ENCODE measurements around the gene CDYL2.
"Not testable (repeated sequence)": the region's sequence is repeated elsewhere in the genome, so short reads cannot be mapped to it uniquely, and the experiment has no call there.

The CDYL2 gene

DNA sequence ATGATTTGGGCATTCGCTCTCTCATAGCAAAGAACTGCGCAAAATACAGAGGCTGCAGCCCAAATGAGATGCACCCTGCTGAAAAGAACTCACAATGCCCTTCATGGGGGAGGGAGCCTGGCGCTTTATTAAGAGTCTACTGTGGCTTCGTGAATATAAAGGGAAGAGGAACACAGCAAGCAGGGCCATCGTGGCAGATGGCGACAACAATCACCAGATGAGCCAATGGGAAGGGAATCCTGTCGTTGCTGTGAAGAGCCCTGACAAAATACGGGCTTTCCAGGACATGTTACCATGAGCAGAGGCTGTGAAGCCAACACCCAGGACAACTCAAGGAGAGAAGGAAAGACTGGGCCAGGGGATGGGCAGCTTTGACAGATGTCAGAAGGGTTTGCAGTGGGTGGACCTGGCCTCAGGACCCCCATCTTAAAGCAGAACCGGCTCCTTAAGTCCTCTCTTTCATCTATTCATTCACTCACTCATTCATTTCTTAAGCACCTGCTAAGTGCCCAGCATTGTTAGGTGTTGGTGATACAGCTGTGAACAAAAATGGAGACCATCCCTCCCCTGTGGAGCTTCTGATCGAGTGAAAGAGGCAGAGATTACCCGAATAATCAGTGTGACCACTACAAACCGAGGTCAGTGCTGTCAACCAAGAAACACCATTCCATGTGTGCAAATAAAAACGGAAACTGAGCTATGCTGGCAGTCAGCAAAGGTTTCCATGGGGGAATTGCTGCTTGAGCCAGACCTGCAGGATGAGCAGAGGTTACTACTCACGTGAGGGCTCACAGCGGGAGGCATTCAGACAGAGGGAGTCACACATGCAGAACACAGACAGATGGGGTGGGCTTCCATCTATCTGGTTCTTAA lies 137.8 kb downstream of the CDYL2 start:
- no peak for DNase-seq

DNA sequence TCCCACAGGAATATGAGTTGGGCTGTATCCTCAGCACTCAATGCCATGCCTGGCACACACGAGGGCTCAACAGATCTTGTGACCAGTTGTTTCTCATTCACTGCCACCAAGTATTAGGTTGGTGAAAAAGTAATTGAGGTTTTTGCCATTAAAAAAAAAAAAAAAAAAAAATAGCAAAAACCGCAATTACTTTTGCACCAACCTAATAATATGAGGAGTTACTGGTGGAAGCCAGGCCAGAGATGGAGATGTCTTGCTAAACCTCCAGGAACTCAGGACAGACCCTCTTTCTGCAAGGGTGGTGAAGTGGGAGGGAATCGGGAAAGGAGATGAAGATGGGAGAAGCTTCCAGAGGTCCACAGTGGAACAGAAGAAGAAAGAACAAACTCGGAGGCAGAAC lies 139.0 kb downstream of the CDYL2 start:
- DNase-seq, result no peak

DNA sequence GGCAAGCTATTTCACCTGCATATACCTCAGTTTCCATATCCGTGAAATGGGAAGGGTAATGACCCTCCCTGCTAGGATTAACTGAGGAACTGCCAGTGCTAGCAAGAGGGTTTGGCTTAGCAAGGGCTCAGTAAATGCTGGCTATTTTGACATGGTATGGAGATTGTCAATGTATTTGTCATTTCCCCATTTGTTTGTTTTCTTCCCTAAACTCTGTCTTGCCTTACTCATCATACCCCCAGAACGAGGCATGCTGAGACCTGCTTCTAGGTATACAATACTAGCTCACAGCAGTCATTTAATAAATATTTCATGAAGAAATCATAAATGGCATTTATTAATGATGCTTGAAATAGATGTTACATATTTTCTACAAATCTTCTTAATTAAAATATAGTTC lies 139.6 kb downstream of the CDYL2 start:
- DNase-seq, result no peak

DNA sequence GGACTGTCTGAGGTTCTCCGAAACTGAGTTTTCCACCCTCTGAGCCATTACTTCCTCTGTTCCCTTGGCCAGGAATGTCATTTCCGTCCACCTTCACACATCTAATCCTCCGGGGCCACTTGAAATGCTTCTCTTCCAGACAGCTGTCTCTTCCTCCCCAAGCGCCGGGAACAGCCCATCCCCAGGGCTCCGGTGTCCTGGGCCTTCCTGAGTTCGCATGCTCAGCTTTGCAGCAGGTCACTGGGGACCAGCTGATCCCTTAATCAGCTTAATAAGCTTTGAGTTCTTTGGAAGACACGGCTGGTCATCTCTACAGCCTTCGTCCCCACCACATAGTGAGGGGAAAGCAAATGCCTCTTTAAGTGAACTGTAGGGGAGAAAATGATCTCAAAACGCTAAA lies 140.2 kb downstream of the CDYL2 start:
- DNase-seq, result no peak

DNA sequence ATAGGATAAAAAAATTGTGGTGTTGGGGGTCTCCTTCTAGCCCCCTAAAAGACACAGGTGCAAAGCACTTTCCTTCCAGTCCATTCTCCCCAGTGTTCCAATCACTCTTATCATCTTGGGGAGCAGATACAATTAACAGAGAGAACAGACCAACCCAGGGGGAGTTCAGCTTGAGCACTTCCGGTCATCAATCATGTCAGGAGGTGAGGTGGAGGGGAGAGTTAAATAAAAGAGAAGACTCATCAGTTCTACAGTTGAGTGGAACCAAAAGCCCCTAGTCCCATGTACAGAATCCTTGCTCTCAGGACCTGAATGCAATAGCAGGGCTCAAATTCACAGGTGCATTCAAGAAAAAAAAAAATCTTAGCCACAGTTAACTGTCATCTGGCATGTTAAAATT lies 141.3 kb downstream of the CDYL2 start:
- DNase-seq, result no peak

DNA sequence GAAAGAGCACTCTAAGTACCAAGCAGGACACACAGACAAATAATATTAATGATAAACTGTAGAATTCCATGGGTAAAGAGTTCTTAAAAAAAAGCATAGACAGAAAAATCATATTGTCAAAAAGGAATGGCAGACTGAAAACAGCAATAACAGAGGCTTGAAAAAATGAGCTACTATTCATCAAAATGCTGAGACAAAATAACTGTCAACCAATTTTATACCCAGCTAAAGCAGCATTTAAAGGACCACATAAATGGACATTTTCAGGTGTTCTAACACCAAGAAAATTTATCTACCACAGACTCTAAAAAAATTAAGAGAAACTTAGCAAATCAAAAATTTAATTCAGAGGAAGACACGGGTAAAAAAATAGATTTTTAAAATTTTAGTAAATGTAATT lies 144.5 kb downstream of the CDYL2 start:
- DNase-seq, result no peak

DNA sequence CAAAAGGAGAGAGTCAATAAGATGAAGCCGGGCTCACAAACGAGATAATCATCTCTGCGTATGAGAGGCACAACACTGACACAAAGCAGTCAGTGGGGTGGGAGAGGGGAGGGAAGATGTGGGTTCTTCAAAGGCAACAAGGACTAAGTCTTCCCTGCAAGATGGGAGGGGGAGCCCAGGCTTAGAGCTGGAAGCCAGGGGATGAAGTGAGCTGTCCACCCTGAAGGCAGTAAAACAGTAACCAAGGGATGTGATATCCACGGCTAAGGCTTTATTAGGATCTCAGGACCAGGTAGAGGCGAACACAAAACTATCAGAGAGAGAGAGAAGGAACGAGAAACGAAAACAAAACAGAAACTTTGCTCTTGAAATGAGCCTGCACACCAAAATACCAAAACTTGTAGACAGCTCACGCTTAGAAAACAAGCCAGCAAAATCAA lies 147.7 kb downstream of the CDYL2 start:
- DNase-seq, result no peak

DNA sequence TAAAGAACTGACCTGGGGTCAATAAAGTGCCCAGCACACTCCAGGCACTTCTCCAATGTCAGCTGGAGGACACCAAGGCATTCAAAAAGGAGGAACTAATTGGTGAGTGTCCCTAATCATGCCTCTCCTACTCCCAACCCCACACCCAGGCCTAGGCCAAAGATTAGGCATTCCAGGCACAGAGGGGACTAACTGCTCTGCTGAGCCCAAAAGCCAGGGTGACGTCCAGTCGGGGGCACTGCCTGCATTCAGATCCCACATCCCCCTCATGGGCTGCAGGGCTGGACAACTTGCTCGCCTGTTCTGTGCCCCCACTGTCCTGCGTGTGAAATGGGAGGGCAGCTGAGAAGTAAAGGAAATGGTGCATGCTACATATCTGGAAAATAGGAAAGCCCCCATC lies 148.2 kb downstream of the CDYL2 start:
- DNase-seq, result no peak

DNA sequence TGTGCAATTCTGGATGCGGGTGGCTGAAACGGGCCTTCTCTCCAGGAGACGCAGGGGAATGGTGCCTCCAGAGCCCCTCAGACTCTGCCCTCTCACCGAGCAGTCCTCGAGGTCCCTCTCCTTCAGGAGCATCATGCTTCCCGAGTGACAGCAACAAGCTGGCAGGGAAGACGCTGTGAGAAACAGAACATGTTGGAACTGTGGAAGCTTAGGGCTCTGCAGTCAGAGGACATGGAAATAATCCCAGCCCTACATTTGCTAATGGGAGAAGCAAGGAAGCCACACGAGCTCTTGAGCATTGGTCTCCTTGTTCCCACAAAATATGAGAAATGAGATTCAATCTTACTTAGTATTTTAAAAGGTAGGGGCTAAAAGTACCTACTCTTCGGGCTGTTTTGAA lies 148.6 kb downstream of the CDYL2 start:
- DNase-seq, result no peak

DNA sequence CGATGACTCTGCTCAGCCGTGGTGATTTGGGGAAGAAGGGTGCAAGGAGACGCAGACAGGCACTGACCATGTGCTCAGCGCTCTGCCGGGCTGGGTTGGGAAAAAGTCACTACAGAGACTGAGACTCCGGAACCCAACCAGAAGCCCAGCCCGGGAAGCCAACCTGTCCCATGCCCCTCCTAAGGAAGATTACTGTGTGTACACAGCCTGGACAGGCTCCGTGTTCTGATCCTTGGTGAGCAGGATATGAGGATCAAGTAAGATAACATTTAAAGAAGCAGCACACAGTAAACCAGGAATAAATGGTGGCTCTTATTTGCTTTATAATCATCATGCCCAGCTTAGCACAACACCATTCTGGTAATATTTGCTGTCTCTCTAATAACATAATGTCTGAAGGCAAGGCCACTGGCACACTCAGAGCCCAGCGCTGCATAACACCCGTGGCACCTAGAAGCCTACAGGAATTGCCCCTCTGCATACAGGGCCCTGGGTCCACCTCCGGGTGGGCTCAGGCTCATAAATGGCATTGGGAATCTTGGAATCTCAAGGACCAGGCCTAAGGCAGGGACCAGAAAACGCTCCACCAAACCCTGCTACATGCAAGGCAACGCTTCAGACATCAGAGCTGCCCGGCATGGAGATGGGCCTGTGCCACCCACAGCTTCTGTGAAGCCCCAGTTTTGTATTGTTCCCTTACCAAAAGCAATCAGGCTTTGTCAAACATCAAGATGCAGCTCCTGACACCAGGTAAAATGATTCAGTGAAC lies 150.1 kb downstream of the CDYL2 start:
- DNase-seq, result no peak

DNA sequence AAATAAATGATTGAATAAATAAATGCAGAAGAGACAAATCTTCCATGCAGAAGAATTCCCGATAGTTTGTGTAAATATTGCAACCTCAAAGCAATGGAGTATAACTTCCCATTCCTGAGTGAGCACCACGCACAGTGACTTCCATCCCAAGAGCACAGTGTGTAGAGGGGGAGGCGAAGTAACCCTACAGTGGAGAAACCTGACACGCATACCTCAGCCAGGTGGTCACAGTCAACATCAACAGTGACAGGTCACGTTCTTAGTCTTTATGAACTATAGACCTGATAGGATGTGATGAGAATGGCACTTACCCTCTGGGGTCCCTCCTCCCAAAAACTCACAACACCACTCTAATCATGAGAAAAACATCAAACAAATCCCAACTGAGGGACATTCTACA lies 152.0 kb downstream of the CDYL2 start:
- DNase-seq, result no peak

DNA sequence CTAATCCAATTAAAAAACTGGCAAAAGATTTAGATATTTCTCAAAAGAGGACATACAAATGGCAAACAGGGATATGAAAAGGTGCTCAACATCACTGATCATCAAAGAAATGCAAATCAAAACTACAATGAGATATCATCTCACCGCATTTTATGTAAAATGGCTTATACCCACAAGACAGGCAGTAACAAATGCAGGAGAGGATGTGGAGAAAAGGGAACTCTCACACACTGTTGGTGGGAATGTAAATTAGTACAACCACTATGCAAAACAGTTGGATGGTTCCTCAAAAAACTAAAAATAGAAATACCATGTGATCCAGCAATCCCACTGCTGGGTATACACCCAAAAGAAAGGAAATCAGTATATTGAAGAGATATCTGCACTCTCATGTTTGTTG lies 154.1 kb downstream of the CDYL2 start:
- not testable (repeated sequence) for DNase-seq

DNA sequence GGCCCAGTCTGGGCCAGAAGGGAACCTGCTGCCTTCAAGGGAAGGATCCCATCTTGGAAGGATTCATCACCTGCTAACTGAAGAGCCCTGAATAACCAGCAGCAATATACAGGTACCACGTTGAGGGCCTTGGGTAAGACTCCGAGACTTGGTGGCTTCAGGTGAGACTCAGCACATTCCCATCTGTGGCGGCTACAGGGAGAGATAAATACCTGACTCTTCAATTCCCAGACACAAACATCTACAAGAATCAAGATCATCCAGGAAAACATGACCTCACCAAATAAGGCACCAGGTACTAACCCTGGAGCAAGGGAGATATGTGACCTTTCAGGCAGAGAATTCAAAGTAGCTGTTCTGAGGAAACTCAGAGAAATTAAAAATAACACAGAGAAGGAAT lies 164.1 kb downstream of the CDYL2 start:
- DNase-seq, result no peak

DNA sequence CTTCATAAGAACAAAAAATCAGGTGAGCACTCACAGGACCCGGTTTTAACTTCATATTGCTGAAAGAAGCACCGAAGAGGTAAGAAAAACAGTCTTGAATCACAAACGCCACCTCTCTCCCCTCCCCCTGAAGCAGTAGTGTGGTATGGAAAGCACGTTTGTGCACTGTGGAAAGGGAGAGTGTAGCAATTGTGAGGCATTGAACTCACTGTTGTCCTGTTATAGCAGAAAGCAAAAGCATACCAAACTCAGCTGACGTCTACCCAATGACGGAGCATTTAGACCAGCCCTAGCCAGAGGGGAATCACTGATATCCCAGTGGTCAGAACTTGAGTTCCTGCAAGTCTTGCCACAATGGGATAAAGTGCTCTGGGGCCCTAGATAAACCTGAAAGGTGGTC lies 164.8 kb downstream of the CDYL2 start:
- no peak for DNase-seq

DNA sequence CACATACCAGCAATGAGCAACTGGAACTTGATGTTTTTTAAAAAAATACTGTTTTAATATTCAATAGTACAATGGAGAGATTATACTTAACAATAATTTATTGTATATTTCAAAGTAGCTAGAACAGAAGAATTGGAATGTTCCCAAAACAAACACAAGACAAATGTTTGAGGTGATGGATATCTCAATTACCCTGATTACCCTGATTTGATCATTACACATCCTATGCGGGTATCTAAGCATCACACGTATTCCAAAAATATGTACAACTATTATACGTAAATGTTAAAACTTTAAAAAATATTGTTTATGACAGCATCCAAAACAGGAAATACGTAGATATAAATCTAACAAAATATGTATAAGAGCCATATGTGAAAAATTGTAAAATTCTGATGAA lies 166.8 kb downstream of the CDYL2 start:
- DNase-seq, result no peak

DNA sequence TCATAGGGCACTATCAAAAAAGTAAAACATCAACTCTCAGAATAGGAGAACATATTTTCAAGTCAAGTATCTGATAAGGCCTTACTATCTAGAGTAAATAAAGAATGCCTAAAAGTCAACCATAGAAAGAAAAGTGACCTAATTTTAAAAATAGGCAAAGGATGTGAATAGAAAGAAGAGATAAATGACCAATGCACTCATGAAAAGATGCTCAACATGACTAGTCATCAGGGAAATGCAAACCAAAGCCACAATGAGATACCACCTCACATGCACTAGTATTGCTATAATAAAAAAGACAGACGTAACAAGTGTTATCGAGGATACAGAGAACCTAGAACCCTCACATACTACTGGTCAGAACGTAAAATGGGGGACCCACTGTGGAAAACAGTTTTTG lies 172.8 kb downstream of the CDYL2 start:
- no peak for DNase-seq

DNA sequence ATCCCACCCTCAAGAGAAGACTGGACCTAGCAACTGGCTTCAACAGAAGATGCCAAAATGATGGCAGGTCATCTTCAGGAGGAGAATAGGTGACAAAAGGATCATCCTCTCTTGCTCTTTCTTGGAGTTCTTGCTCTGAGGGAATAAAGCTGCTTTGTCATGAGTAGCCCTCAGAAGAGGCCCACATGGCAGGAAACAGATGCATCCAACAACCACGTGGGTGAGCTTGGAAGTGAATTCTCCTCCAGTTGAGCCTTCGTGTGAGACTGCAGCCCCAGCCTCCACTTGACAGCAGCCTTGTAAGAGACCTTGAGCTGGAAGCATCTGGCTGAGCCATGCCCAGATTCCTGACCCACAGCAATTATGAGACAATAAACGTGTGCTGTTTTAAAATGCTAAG lies 176.1 kb downstream of the CDYL2 start:
- no peak for DNase-seq

DNA sequence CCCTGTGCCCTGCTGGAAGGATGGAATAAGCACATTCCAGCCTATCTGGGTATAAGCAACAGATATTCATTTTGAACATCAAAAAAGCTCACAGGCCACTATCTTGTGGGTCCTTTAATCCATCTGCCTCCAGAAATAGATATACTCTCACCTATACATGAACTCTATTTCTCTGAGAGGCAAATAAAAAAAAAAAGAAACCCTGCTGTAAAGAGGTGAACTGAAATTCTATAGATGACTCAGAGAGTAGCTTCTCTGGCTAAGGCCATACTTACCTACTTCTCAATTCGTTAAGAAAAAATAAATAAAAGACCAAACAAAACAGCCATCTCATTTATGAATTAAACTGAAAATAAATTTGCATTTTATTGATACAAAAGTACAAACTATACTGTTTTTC lies 177.3 kb downstream of the CDYL2 start:
- DNase-seq, result no peak

DNA sequence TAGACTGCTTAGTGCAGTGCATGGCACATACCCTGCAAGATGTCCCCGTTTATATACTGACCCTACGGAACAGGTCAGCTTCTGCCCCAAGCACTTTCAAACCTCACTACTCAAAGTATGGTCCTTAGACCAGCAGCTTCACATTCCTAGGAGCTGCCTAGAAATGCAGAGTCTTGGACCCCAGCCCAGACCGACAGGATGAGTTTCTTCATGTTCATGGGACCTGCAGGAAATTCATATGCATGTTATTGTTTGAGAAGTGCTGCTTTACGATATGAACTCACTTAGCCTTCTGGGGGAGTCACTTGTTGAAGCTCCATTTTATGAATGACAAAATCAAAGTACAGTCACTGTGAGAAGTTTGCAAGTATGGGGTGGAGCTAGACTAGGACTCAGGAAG lies 181.0 kb downstream of the CDYL2 start:
- DNase-seq, result no peak

DNA sequence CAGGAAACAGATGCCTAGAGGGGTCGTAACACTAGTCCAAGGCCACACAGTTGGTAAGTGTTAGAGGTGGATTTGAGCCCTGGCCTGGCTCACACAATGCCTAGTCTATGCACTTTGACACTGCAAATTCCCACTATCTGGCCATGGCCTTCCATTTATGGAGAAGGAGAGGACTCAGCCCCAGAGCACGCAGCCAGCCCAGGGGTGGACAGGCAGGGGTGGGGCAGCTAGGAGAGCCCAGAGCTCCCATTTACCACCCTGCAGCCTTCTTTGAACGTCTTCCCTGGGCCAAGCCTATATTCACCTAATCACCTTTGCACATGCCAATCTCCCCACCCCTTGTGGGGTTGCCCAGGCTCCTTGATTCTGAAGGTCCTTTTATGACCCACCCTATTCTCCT lies 182.4 kb downstream of the CDYL2 start:
- DNase-seq, result no peak

DNA sequence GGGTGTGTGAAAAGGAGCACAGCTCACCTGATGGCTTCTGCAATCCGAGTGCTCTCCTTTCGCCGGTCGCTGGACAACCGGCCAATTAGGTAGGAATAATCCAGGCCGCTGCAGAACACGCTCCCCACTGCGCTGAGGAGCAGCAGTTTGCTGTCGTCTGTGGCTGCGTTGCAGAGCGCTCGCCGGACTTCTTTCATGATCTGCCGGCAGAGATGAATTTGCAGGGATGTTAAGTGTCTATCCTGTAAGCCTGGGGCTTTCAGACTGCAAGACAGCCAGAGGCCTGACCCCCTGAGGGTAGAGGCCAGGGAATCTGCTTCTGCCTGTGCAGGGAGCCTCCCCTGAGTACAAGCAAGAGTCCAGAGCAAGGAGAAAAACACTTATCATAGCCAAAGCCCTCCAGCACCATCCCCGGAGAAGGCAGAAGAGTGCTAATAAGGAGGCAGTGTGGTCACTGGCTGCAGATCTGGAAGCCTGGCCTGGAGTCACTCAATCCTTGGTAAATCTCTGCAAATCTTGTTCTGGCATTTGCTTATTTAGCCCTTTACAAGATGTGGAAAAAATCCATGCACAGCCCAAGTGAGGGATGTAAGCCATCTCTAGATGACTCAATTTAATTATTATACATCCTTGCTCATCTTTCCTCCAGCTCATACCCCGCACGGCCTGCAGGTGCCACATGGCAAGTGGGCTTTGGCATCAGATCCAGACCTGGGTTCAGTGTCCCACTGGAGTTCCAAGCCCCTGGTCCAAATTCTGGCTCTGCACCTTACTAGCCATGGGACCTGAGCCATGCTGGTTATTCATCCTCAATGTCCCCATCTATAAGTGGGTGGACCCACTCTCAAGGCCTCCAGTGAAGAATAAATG lies 183.4 kb downstream of the CDYL2 start:
- no peak for DNase-seq

DNA sequence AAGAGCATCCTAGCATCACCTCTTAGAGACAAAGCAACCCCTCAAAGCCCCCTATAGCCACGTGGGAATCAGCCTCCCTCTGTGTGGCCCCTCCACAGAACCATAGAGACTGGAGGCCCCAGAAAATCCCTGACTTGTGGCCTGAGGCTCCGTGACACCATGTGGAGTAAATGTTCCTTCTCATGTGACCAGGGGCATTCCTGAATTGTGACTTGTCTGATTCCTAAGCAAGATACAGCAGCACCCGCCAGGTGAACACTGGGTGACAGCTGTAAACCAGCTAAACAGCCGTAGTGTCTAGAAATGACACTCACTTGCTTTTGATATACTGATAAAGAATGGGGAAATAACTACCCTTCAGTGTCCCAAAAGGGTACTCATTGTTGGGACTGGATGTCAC lies 184.6 kb downstream of the CDYL2 start:
- DNase-seq, result peak; percentile 75

DNA sequence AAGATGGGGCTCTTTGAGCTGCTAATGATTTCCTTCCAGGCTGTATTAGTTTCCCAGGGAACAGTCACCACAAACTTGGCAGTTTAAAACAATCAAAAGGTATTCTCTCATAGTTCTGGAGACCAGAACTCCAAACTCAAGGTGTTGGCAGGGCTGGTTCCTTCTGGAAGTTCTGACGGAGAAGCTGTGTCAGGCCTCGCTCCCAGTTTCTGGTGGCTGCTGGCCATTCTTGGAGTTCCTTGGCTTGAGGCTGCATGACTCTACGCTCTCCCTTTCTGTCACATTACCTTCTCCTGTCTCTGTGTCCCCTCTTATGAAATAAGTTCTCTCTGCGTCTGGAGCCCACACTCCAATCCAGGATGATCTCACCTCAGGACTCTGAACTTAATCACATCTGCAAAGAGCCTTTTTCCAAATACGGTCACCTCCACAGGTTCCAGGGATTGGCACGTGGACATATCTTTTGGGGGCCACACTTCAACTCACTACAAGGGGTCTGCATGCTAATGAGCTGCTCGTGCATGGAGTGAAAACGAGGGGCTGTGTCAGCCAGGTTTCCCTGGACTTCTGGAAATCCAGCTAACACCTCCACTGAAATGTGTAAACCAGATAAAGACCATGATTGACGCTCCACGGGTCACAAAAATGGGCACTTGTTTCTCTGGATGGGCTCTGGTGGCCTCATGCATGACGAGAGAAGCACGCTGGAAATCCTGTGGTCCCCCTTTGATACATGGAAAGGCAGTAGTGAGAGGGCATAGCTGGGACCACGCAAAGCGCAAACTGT lies 185.3 kb downstream of the CDYL2 start:
- no peak for DNase-seq

Data from 8988T (cell line).